Astrocyte of the hippocampus (primary cell): ENCODE measurements around the gene SSBP3.

Experiments
- DNase-seq: peaks from one replicate; pipeline ENCODE4 v3.0.0; 2011; ENCODE audit warnings: low read depth, low spot score

The SSBP3 gene

GRCh38 chr1:54177726-54178125 lies 228.5 kb downstream of the SSBP3 start:
- no peak for DNase-seq

GRCh38 chr1:54176621-54177327 lies 229.4 kb downstream of the SSBP3 start:
- DNase-seq: no peak
